SU-DHL-6 (cell line): ENCODE results near the gene ANKS6.

Source experiments
- EZH2phosphoT487 ChIP-seq: fragments of 200-600 bp; sonication (generic), shearing (Covaris generic); conservative IDR thresholded peaks from 2 replicates; pipeline ENCODE4 v1.6.1; 2018; ENCODE audit warnings: mild to moderate bottlenecking, antibody characterized with exemption, low read length, moderate library complexity, mixed read lengths
- TF ChIP-seq, protein P1 (sequence below): fragments of 200-600 bp; sonication (generic); IDR thresholded peaks from one replicate; pipeline ENCODE4 v1.5.1; 2017; ENCODE audit warnings: antibody characterized with exemption, mild to moderate bottlenecking, low read length, moderate library complexity; ENCODE audit not compliant: insufficient read depth, poor library complexity, severe bottlenecking

GRCh38 chr9:98724810-98725530, 71.4 kb downstream of the ANKS6 start:
- TF ChIP-seq, protein P1, sequence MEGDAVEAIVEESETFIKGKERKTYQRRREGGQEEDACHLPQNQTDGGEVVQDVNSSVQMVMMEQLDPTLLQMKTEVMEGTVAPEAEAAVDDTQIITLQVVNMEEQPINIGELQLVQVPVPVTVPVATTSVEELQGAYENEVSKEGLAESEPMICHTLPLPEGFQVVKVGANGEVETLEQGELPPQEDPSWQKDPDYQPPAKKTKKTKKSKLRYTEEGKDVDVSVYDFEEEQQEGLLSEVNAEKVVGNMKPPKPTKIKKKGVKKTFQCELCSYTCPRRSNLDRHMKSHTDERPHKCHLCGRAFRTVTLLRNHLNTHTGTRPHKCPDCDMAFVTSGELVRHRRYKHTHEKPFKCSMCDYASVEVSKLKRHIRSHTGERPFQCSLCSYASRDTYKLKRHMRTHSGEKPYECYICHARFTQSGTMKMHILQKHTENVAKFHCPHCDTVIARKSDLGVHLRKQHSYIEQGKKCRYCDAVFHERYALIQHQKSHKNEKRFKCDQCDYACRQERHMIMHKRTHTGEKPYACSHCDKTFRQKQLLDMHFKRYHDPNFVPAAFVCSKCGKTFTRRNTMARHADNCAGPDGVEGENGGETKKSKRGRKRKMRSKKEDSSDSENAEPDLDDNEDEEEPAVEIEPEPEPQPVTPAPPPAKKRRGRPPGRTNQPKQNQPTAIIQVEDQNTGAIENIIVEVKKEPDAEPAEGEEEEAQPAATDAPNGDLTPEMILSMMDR: no peak
- no peak for TF ChIP-seq EZH2phosphoT487
